Upper lobe of left lung (tissue), 6 donors: ENCODE measurements around the gene MOXD1. TPM values are rescaled to one million over a fixed set of nuclear protein-coding genes. Genes with fewer than 3 reads are reported as not detected.

Experiments used
- ATAC-seq, 2 donors: fragments of 200-7000 bp; cut with Tn5 transposase; one replicate each; pipeline ENCODE4 v1.9.1; 2022; ENCODE audit warnings: mild to moderate bottlenecking in 2 of 2, moderate library complexity in 2 of 2; ENCODE audit not compliant: low FRiP score in 2 of 2
- DNase-seq, 2 donors: peaks; one replicate each; pipeline ENCODE4 v3.0.0-alpha.2; 2019 to 2020
- H3K27ac ChIP-seq, 4 donors: fragments of 200-600 bp; sonication (generic); one replicate each; pipeline ENCODE4 v1.5.1; 2016 to 2019
- H3K27me3 ChIP-seq, 4 donors: fragments of 200-600 bp; sonication (generic); one replicate each; pipeline ENCODE4 v1.5.1; 2017 to 2019
- H3K36me3 ChIP-seq, 4 donors: fragments of 200-600 bp; sonication (generic); one replicate each; pipeline ENCODE4 v1.5.1; 2016 to 2019
- H3K4me1 ChIP-seq, 4 donors: fragments of 200-600 bp; sonication (generic); one replicate each; pipeline ENCODE4 v1.5.1; 2018 to 2019
- H3K4me3 ChIP-seq, 4 donors: fragments of 200-600 bp; sonication (generic); one replicate each; pipeline ENCODE4 v1.5.1; 2017 to 2019; ENCODE audit warnings: mild to moderate bottlenecking in 2 of 4, moderate library complexity in 1 of 4
- H3K9me3 ChIP-seq, 4 donors: fragments of 200-600 bp; sonication (generic); one replicate each; pipeline ENCODE4 v1.5.1; 2018 to 2019
- CTCF ChIP-seq, 6 experiments: fragments of 450-650 bp in 4 of 6; fragments of 200-600 bp in 2 of 6; sonication (generic) in 2 of 6; IDR thresholded peaks; one replicate each; pipeline ENCODE4 v1.5.1; 2016 to 2019; ENCODE audit warnings: antibody characterized with exemption in 6 of 6
- EP300 ChIP-seq, 4 donors: sonication (generic); formaldehyde crosslinking; IDR thresholded peaks; one replicate each; pipeline ENCODE4 v1.5.1; 2017; ENCODE audit warnings: antibody characterized with exemption in 4 of 4, control low read depth in 2 of 4
- POLR2A ChIP-seq, 4 donors: fragments of 450-650 bp; IDR thresholded peaks; one replicate each; pipeline ENCODE4 v1.5.1; 2016 to 2017; ENCODE audit warnings: antibody characterized with exemption in 4 of 4, mild to moderate bottlenecking in 2 of 4
- POLR2AphosphoS5 ChIP-seq, 2 donors: sonication (generic); formaldehyde crosslinking; IDR thresholded peaks; one replicate each; pipeline ENCODE4 v1.5.1; 2017; ENCODE audit warnings: antibody characterized with exemption in 2 of 2
- WGBS, 2 donors: methylation state at CpG; one replicate each; pipeline ENCODE4 v1.1.5; 2017 to 2018; 5-methylcytosine and 5-hydroxymethylcytosine counted together
- total RNA-seq, 6 donors: library from RNA; depleted of rRNA in 4 of 6; stranded (reverse); fragments of >200 nt in 4 of 6; gene quantifications; one replicate each; pipeline versions ENCODE4 v1.1.0 to v1.2.1, GENCODE V29; 2016 to 2021
- donor health status: DM: no; HTN: no; CAD: no; lungs with moderate emphysema.
- donor health status: DM: no; HTN: yes; CAD: no; lungs with severe emphysema.

The MOXD1 gene
- total RNA-seq, 6 donors from 2014 or later, result 3.5 to 24.4 (median 11.0) TPM

GRCh38 chr6:132280436-132280835 is 120.8 kb downstream of the MOXD1 start:
- Histone ChIP-seq H3K9me3 (no peaks in the 10 kb centered on the region), H3K27me3 (no peaks in the 10 kb centered on the region), H3K4me3 (no peak overlapping the region), H3K4me1 (no peaks in the 10 kb centered on the region), H3K36me3 (no peaks in the 10 kb centered on the region), H3K27ac (no peak overlapping the region)
- DNase-seq (no peak), ATAC-seq (no peak)
- TF ChIP-seq EP300 (IDR thresholded peaks at IDR 0.05) (no peak), CTCF (IDR thresholded peaks at IDR 0.05) (no peak), POLR2AphosphoS5 (IDR thresholded peaks at IDR 0.05) (no peak), POLR2A (IDR thresholded peaks at IDR 0.05) (no peak)
- 87 to 88% methylated on average over 8 of the region's 8 CpGs for WGBS, 2 donors

- H3K4me3 ChIP-seq, result peak overlapping the region; percentile 15 to 46 (median 44)
- H3K27ac ChIP-seq, result no peak overlapping the region
- ATAC-seq (peak; percentile 78 to 93), DNase-seq (peak in 1 of 2 donors; percentile 72)
- no peaks in the 10 kb centered on the region for H3K9me3 ChIP-seq
- H3K4me1 ChIP-seq, result no peaks in the 10 kb centered on the region
- 0% methylated on average over 12 of the region's 12 CpGs for WGBS, 2 donors
- TF ChIP-seq POLR2AphosphoS5 (IDR thresholded peaks at IDR 0.05), result no peak
- TF ChIP-seq POLR2A (IDR thresholded peaks at IDR 0.05), result no peak
- TF ChIP-seq CTCF (IDR thresholded peaks at IDR 0.05), result peak; percentile 64 to 93 (median 86)
- H3K36me3 ChIP-seq, result no peaks in the 10 kb centered on the region
- H3K27me3 ChIP-seq, result no peaks in the 10 kb centered on the region
Observed at GRCh38 chr6:132279592-132280139, 121.6 kb downstream of the MOXD1 start.

GRCh38 chr6:132275066-132275970 is 126.0 kb downstream of the MOXD1 start:
- no peaks in the 10 kb centered on the region for H3K27me3 ChIP-seq
- H3K4me1 ChIP-seq, result no peaks in the 10 kb centered on the region
- no peak overlapping the region for H3K4me3 ChIP-seq
- H3K9me3 ChIP-seq, result no peaks in the 10 kb centered on the region
- TF ChIP-seq POLR2AphosphoS5 (IDR thresholded peaks at IDR 0.05) (no peak), CTCF (IDR thresholded peaks at IDR 0.05) (no peak), POLR2A (IDR thresholded peaks at IDR 0.05) (no peak), EP300 (IDR thresholded peaks at IDR 0.05) (no peak)
- DNase-seq (peak in 1 of 2 donors; percentile 46), ATAC-seq (no peak)
- no peaks in the 10 kb centered on the region for H3K36me3 ChIP-seq
- 79 to 84% methylated on average over 12 to 13 of the region's 13 CpGs for WGBS, 2 donors
- no peak overlapping the region for H3K27ac ChIP-seq

- ATAC-seq (no peak), DNase-seq (no peak)
- no peak overlapping the region for H3K4me3 ChIP-seq
- TF ChIP-seq POLR2A (IDR thresholded peaks at IDR 0.05) (no peak), POLR2AphosphoS5 (IDR thresholded peaks at IDR 0.05) (no peak), CTCF (IDR thresholded peaks at IDR 0.05) (no peak), EP300 (IDR thresholded peaks at IDR 0.05) (no peak)
- WGBS, 2 donors, result 78 to 86% methylated on average over 10 of the region's 10 CpGs
- H3K27ac ChIP-seq, result no peak overlapping the region
- H3K36me3 ChIP-seq, result no peaks in the 10 kb centered on the region
- H3K4me1 ChIP-seq, result no peaks in the 10 kb centered on the region
- H3K27me3 ChIP-seq, result no peaks in the 10 kb centered on the region
- H3K9me3 ChIP-seq, result no peaks in the 10 kb centered on the region
Observed at GRCh38 chr6:132272776-132273175, 128.5 kb downstream of the MOXD1 start.
